GM19468 (cell line): ENCODE data around the gene SHC4.
"Not testable (repeated sequence)": the region's sequence is repeated elsewhere in the genome, so short reads cannot be mapped to it uniquely, and the experiment has no call there.

ENCODE experiments used
- ATAC-seq: cut with Tn5 transposase; IDR thresholded peaks from one replicate; pipeline ENCODE4 v1.9.1; 2021; ENCODE audit warnings: mild to moderate bottlenecking, moderate library complexity, moderate number of reproducible peaks; ENCODE audit not compliant: unreplicated experiment; ENCODE audit errors: extremely low read depth

SHC4 gene

DNA sequence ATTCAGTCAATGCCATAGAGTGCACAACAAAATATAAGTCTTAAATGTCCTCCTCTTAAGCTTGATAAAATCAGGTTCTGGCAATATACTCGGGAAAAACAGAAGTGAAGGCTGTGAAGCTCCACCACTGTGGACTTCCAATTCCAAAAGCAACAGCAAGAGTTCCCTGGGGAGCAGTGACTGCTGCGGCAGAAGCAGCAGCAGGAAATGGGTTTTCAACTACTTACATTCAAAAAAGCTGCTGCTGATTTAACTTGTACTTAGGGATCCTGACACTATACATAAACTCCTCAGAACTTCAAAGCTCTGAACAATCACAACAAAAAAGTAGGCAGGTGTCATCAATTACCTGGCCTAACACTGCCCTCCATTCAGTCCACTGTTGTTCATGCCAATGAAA lies 157.6 kb downstream of the SHC4 start:
- ATAC-seq, result no peak

DNA sequence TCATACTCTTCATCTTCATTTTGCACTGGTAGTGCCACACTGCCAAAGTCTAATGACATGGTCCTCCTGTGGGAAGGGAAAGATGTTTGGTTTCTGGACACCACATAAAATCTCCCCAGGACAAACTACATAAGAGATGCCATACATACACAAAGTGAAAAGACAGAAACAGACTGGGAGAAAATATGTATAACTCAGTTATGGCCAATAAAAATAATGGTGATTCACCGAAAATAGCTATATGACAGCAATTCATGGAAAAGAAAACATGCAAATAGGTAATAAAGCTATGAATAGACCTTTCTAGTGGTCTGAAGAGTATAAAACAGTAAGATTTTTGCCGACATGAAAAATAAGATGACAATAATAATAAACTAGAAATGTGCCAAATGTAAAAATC lies 158.1 kb downstream of the SHC4 start:
- no peak for ATAC-seq

GRCh38 chr15:48803877-48804276 lies 159.8 kb downstream of the SHC4 start:
- ATAC-seq, result no peak

- peak; percentile 24 for ATAC-seq
Observed at GRCh38 chr15:48802867-48803266, 160.9 kb downstream of the SHC4 start.

DNA sequence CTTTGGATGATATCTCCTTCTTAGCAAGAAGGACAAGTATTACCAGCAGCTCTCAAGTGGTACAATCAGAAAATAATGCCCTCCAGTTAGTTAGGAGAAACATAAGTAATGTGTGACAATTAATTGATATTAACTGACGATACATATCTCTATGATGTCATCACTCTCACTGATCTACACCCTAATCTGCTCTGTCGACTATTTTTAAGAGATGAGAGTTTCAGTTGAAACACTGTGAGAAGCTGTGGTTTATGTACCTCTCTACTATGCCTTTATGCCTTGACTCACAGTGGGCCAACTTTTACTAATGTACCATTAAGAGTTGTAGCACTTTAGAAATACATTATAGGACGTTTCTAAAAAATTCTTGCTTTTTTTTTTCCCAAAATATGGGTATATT lies 161.5 kb downstream of the SHC4 start:
- no peak for ATAC-seq

- ATAC-seq, result no peak
Observed at GRCh38 chr15:48800811-48801455, 162.8 kb downstream of the SHC4 start.

DNA sequence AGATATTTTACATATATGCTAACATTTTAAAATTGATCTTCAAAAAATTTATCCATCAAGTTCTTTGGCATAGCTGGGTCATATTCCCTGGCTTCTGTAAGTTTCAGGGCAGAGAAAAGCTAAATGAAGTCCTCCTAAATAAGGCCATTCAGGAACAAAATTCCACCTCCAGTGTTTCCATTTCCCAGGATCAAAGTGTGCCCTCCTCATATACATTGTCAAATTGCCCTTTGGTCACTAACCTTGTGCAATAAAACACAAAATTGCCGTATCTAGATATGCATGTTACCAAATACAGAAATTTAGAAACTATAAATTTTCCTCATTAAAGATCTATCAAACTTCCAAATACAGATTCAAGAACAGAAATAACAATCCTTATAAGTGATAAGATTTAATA lies 163.5 kb downstream of the SHC4 start:
- ATAC-seq, result no peak

GRCh38 chr15:48798319-48798718 lies 165.4 kb downstream of the SHC4 start:
- ATAC-seq, result no peak

- ATAC-seq, result peak; percentile 22
Observed at GRCh38 chr15:48796930-48797329, 166.8 kb downstream of the SHC4 start.

DNA sequence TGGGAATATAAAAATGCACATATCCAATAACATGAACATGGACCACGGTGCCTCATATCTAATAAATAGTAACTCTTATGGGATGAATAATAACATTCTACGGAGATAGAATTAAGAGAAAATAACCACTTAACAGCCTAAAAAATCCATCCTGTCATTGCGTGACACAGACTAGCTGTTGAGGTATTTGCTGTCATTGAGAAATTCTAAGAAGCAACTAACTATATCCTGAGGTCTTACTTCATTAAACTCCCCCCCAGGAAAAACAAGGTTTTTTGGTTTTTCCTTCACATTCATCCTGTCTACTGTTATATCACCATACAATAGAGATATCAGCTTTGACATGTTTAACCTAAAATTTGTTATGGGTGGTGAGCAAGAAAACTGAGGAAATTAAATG lies 167.2 kb downstream of the SHC4 start:
- no peak for ATAC-seq

GRCh38 chr15:48795901-48796300 lies 167.8 kb downstream of the SHC4 start:
- no peak for ATAC-seq

- peak; percentile 81 for ATAC-seq
Observed at GRCh38 chr15:48794697-48795134, 169.0 kb downstream of the SHC4 start.

- ATAC-seq, result no peak
Observed at GRCh38 chr15:48792408-48792807, 171.3 kb downstream of the SHC4 start.

DNA sequence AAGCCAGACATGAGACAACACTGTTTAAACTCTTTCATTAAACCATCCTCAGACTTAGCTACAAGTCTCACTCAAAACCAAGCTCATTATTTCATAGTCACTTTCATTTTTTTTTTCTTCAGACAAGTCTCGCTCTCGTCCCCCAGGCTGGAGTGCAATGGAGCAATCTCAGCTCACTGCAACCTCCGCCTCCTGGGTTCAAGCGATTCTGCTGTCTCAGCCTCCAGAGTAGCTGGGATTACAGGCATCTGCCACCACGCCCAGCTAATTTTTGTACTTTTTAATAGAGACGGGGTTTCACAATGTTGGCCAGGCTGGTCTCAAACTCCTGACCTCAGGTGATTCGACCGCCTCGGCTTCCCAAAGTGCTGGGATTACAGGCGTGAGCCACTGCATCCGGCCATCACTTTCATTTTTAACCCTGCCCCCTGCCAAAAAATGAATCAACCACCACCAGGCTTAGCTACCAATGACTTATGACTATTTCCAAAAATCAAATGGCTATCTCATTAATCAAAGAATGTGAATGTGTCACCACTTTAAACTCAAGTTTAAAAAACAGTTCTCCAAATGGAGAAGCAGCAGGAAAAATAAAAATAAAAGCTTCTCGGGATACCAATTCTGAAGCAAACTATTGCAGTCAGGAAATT lies 173.1 kb downstream of the SHC4 start:
- ATAC-seq, result not testable (repeated sequence)

DNA sequence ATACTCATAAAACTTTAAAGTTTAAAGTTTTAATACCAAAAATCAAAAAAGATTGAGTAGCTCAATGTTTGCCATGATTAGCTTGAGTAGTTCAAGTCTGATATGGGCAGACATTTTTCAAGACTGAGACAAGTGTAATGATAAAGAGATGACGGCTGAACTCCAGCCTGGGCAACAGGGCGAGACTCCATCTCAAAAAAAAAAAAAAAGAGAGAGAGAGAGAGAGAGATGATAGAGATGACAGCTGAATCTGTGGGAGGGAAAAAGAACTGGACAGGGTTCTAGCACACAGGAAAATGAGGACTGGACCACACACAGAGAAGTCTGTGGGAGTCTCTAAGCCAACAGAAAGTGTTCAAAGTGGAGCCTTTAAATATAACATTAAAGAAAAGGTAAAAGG lies 178.0 kb downstream of the SHC4 start:
- no peak for ATAC-seq

DNA sequence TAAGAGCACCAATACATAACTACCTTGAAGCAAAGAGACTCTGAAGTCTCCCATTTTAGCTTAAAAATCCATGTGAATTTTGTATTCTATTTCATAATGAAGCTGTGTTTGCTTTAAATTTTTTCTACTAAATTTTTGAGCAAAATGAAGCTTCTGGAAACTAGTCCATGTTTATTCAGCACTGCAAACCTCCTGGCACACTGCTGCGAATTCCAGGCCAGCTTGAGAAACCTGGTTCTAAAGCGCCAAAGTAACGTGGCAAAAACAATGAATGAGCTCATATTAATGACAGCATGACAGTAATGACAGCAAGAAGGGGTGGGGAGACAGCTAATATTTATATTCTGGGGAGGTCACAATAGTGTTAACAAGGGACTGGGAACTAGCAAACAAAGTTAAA lies 178.5 kb downstream of the SHC4 start:
- no peak for ATAC-seq

DNA sequence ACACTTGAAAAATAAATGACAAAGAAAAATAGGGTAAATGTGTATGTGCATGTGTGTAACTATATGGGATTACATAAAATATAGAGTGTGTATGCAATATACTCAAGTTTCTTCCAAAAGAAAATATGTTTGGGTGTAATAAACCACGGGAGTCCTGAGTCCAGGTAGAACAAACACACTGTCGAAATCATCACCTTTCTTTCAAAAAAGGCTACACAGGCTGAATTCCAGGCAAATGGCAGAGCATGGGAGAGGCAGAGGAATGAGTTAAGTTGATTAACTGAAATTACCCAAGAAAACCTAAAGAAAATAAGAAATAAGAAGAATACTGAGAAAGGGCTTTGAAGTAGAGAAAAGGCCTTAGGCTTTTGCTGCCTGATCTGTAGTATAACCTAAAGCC lies 179.0 kb downstream of the SHC4 start:
- ATAC-seq, result no peak

- no peak for ATAC-seq
Observed at GRCh38 chr15:48782911-48783310, 180.8 kb downstream of the SHC4 start.

- no peak for ATAC-seq
Observed at GRCh38 chr15:48781481-48782081, 182.1 kb downstream of the SHC4 start.

DNA sequence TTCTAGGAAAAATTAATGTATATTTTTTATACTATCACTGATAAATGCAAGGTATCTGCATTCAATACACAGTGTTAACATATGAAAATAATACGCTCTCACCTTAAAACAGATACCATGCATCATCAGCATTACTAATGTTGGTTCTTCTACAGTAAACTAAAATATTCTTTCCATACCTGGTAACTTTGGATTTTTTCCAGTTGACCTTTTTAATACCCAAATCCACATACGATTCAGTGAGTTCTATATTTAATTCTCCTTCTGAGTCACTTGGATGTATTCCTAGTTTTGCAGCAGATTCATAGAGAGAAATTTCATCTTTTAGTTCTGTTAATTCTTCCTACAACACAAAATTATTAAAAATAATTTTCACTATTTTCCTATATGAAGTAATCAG lies 182.7 kb downstream of the SHC4 start:
- no peak for ATAC-seq

DNA sequence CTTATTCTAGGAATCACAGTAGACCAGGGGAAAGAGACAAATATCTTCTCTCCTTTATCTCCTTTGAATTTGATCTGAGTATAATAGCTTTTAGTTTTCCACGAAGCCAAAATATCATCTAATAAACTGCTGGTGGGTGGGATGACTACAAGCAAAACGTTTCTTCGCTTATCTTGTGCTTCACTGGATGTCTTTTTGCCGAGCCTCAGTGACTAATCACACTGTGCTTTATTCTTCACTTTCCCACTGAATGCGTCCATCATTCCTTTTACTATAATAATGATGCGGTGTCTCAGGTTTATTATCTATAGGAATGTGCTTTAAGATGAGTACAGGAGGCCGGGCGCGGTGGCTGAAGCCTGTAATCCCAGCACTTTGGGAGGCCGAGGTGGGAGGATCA lies 185.4 kb downstream of the SHC4 start:
- no peak for ATAC-seq
